Fibroblast of lung (primary cell): ENCODE measurements around the gene RASA1. TPM values are rescaled to one million over a fixed set of nuclear protein-coding genes. Genes with fewer than 3 reads are reported as not detected.
A peak's percentile ranks its signal among the peaks of the same experiment; 100 is the strongest.

Experiments used
- DNase-seq, 2 donors: peaks; one replicate each; pipeline versions ENCODE4 v3.0.0 to v3.0.0-alpha.2; 2010; ENCODE audit warnings: low read depth in 2 of 2
- H2AFZ ChIP-seq: 2 replicates; pipeline ENCODE4 v1.5.1; 2012; ENCODE audit warnings: low read length, control low read depth, inconsistent platforms
- H3K27ac ChIP-seq: 2 replicates; pipeline ENCODE4 v1.5.1; 2011; ENCODE audit warnings: low read length, control low read depth; ENCODE audit not compliant: insufficient read depth
- H3K27me3 ChIP-seq: 2 replicates; pipeline ENCODE4 v1.5.1; 2011; ENCODE audit warnings: mild to moderate bottlenecking, low read length; ENCODE audit not compliant: control insufficient read depth, insufficient read depth
- H3K36me3 ChIP-seq: 2 replicates; pipeline ENCODE4 v1.5.1; 2011; ENCODE audit warnings: low read length; ENCODE audit not compliant: control insufficient read depth, insufficient read depth
- H3K4me1 ChIP-seq: 2 replicates; pipeline ENCODE4 v1.5.1; 2011; ENCODE audit warnings: low read length; ENCODE audit not compliant: control insufficient read depth, insufficient read depth; ENCODE audit errors: extremely low read depth
- H3K4me2 ChIP-seq: 2 replicates; pipeline ENCODE4 v1.5.1; 2011; ENCODE audit warnings: low read length, control low read depth; ENCODE audit not compliant: insufficient read depth; ENCODE audit errors: extremely low read depth
- H3K4me3 ChIP-seq, 4 experiments: fragments of 200-600 bp in 1 of 4; sonication (generic) in 1 of 4; replicated peaks in 1 of 4; 2 replicates each; pipeline ENCODE4 v1.5.1; 2011 to 2016; ENCODE audit warnings: low read length in 4 of 4, low read depth in 3 of 4, mild to moderate bottlenecking in 3 of 4, control low read depth in 2 of 4, inconsistent platforms in 1 of 4, mixed read lengths in 1 of 4; ENCODE audit not compliant: insufficient read depth in 1 of 4; ENCODE audit errors: control extremely low read depth in 1 of 4
- H3K79me2 ChIP-seq: 2 replicates; pipeline ENCODE4 v1.5.1; 2012; ENCODE audit warnings: mild to moderate bottlenecking, low read length, inconsistent platforms; ENCODE audit not compliant: control insufficient read depth, insufficient read depth
- H3K9ac ChIP-seq: 2 replicates; pipeline ENCODE4 v1.5.1; 2011; ENCODE audit warnings: mild to moderate bottlenecking, low read length, control low read depth; ENCODE audit not compliant: insufficient read depth
- H3K9me3 ChIP-seq: 2 replicates; pipeline ENCODE4 v1.5.1; 2012; ENCODE audit warnings: low read depth, low read length; ENCODE audit not compliant: control insufficient read depth, insufficient read depth
- H4K20me1 ChIP-seq: 2 replicates; pipeline ENCODE4 v1.5.1; 2011; ENCODE audit warnings: low read length; ENCODE audit not compliant: control insufficient read depth, insufficient read depth; ENCODE audit errors: extremely low read depth
- CTCF ChIP-seq, 2 donors: IDR thresholded peaks in 1 of 2; conservative IDR thresholded peaks in 1 of 2; 1 replicate in 1 of 2; 2 replicates in 1 of 2; pipeline ENCODE4 v1.5.1; 2011 to 2012; ENCODE audit warnings: low read length in 2 of 2, control low read depth in 1 of 2, inconsistent platforms in 1 of 2, low read depth in 1 of 2, mild to moderate bottlenecking in 1 of 2
- EZH2 ChIP-seq: IDR thresholded peaks from 2 replicates; pipeline ENCODE4 v1.5.1; 2012; ENCODE audit warnings: low read length, control low read depth, mild to moderate bottlenecking; ENCODE audit errors: missing control alignments
- polyA plus RNA-seq, 2 donors: library from polyadenylated mRNA; depleted of rRNA in 1 of 2; stranded (reverse) in 1 of 2; unstranded in 1 of 2; fragments of >200 nt; gene quantifications; 2 replicates each; pipeline ENCODE4 v1.2.1, GENCODE V29; 2011 to 2012; ENCODE audit warnings: missing spikeins in 1 of 2
- total RNA-seq: library from RNA; depleted of rRNA; stranded (reverse); fragments of >200 nt; gene quantifications from 2 replicates; pipeline ENCODE4 v1.2.1, GENCODE V29; 2014

Gene RASA1
- total and polyA plus RNA-seq, 2 donors (not counting 1 experiment from before 2014, with no cell fraction given): 45.8 to 66.6 TPM

GRCh38 chr5:87359106-87359505 lies 91.4 kb downstream of the RASA1 start:
- peaks cover 3% of the 10 kb centered on the region for H3K4me1 ChIP-seq
- H3K9me3 ChIP-seq: no peaks in the 10 kb centered on the region
- TF ChIP-seq EZH2 (no peak), CTCF (conservative IDR thresholded peaks at IDR 0.05 in 1 of 2, IDR thresholded peaks at IDR 0.05 in 1 of 2; ENCODE audit: low read depth in 1 of 2, low read length in 2 of 2) (no peak)
- DNase-seq: no peak
- no peak overlapping the region for H3K27ac ChIP-seq
- no peaks in the 10 kb centered on the region for H3K79me2 ChIP-seq
- no peak overlapping the region for H3K9ac ChIP-seq
- no peaks in the 10 kb centered on the region for H3K27me3 ChIP-seq
- no peak overlapping the region for H3K4me3 ChIP-seq
- H3K4me2 ChIP-seq: no peak overlapping the region
- H3K36me3 ChIP-seq: no peaks in the 10 kb centered on the region
- no peak overlapping the region for H2AFZ ChIP-seq
- H4K20me1 ChIP-seq: no peaks in the 10 kb centered on the region

- Histone ChIP-seq H3K4me3 (no peak overlapping the region), H4K20me1 (no peaks in the 10 kb centered on the region), H3K27ac (no peak overlapping the region), H2AFZ (no peak overlapping the region), H3K27me3 (no peaks in the 10 kb centered on the region), H3K79me2 (no peaks in the 10 kb centered on the region), H3K9ac (no peak overlapping the region), H3K4me2 (no peak overlapping the region), H3K36me3 (no peaks in the 10 kb centered on the region), H3K4me1 (peaks cover 3% of the 10 kb centered on the region), H3K9me3 (no peaks in the 10 kb centered on the region)
- DNase-seq: no peak
- TF ChIP-seq EZH2 (no peak), CTCF (conservative IDR thresholded peaks at IDR 0.05 in 1 of 2, IDR thresholded peaks at IDR 0.05 in 1 of 2; ENCODE audit: low read depth in 1 of 2, low read length in 2 of 2) (no peak)
These were observed 92.4 kb downstream of the RASA1 start for GRCh38 chr5:87360132-87360531.

GRCh38 chr5:87361031-87361445 lies 93.4 kb downstream of the RASA1 start:
- Histone ChIP-seq H2AFZ (no peak overlapping the region), H3K4me2 (no peak overlapping the region), H3K4me1 (peaks cover 3% of the 10 kb centered on the region), H3K79me2 (no peaks in the 10 kb centered on the region), H3K4me3 (no peak overlapping the region), H3K36me3 (no peaks in the 10 kb centered on the region), H3K9me3 (no peaks in the 10 kb centered on the region), H4K20me1 (no peaks in the 10 kb centered on the region), H3K9ac (no peak overlapping the region), H3K27ac (no peak overlapping the region), H3K27me3 (no peaks in the 10 kb centered on the region)
- DNase-seq: peak; percentile 52 to 84
- TF ChIP-seq CTCF (conservative IDR thresholded peaks at IDR 0.05 in 1 of 2, IDR thresholded peaks at IDR 0.05 in 1 of 2; ENCODE audit: low read depth in 1 of 2, low read length in 2 of 2): no peak
- no peak for TF ChIP-seq EZH2
